Retinal pigment epithelial cell (primary cell): Measurements from ENCODE around the gene ANKRD29.

Experiments used
- DNase-seq: peaks from one replicate; pipeline ENCODE4 v3.0.0-alpha.2; 2010; ENCODE audit warnings: low read depth
- H3K4me3 ChIP-seq: 2 replicates; pipeline ENCODE4 v1.5.1; 2011; ENCODE audit warnings: mild to moderate bottlenecking, low read length, control low read depth, moderate library complexity
- CTCF ChIP-seq: conservative IDR thresholded peaks from 2 replicates; pipeline ENCODE4 v1.5.1; 2011; ENCODE audit warnings: low read depth, low read length, control low read depth, inconsistent platforms

Gene ANKRD29

DNA sequence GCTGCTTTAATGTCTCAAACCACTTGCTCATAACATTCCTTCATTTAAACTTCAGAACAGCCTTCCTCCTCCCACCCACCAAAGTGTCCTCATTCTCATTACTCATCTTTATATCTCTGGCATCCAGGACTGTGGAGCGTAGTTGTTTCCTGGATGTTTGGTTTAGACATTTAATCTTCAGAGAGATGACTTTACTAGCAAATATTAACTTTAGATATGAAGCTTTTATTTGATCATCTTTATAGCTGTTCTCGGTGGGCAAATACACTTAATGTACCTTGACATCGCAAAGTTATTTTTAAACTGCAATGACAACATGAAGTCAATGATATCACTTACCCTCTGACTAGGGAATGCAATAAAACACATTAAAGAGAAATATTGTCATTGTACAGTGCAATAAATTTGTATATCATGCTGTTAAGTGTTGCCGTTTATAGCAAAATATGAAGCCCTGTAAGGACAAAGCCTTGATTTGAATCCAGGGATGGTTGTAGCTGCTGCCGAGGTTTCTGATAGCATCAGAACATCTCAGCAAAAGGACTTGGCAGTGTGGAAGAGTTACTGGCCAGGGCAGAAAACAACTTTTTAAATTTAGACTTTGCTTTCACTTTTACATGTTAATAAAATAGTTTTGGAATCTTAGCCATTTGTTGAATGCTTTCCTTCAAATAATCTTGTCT lies 21.9 kb upstream of the ANKRD29 start:
- no peak for TF ChIP-seq CTCF
- no peak for DNase-seq

GRCh38 chr18:23683671-23684070 lies 21.0 kb upstream of the ANKRD29 start:
- no peak for TF ChIP-seq CTCF
- no peak overlapping the region for H3K4me3 ChIP-seq
- no peak for DNase-seq

More for the DNA sequence above, 21.9 kb upstream of the ANKRD29 start:
- H3K4me3 ChIP-seq = no peak overlapping the region

- H3K4me3 ChIP-seq = no peak overlapping the region
- TF ChIP-seq CTCF = no peak
- DNase-seq = no peak
These were observed 20.4 kb upstream of the ANKRD29 start for GRCh38 chr18:23683155-23683554.

- H3K4me3 ChIP-seq = no peak overlapping the region
- no peak for DNase-seq
- TF ChIP-seq CTCF = no peak
These were observed 19.8 kb upstream of the ANKRD29 start for GRCh38 chr18:23682472-23682871.

- DNase-seq = no peak
- TF ChIP-seq CTCF = no peak
- H3K4me3 ChIP-seq = no peak overlapping the region
These were observed 19.3 kb upstream of the ANKRD29 start for GRCh38 chr18:23682045-23682444.

DNA sequence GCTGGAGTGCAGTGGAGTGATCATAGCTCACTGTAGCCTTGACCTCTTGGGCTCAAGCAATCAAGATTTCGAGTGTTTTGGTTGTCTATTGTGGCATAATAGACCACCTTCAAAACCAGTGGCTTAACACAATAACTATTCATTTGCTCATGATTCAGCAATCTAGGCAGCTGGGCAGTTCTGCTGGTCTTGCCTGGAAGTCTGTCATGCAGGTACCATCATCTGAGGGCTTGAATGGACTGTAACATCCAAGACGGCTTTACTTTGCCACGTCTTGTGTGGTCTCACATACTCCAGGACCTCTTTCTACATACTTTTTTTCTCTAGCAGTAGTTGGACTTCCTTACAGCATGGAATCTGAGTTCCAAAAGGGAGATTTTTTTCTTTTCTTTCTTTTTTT lies 13.2 kb upstream of the ANKRD29 start:
- no peak overlapping the region for H3K4me3 ChIP-seq
- no peak for DNase-seq
- no peak for TF ChIP-seq CTCF

DNA sequence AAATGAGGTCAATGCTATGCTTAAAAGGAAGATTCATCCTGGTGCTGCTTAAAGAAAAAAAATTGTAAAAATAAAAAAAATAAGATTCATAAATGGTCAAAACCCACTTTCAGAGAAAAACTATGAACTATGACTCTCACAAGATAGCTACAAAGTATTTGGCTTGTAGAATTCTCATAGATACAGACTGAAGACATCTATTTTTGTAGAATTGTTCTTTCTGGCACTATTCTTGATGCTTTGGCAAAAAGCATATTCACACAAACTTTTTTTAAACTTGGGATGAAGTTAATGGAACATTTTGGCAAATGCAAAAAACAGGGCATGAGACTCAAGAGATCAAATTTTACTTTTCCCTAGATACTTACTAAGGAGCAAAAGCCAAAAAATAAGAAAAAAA lies 12.5 kb upstream of the ANKRD29 start:
- no peak for TF ChIP-seq CTCF
- no peak for DNase-seq
- H3K4me3 ChIP-seq = no peak overlapping the region
